ENCODE results near the gene BSPRY.
A peak's percentile ranks its signal among the peaks of the same experiment; 100 is the strongest.
"Not testable (repeated sequence)": the region's sequence is repeated elsewhere in the genome, so short reads cannot be mapped to it uniquely, and the experiment has no call there.

Gene BSPRY

DNA sequence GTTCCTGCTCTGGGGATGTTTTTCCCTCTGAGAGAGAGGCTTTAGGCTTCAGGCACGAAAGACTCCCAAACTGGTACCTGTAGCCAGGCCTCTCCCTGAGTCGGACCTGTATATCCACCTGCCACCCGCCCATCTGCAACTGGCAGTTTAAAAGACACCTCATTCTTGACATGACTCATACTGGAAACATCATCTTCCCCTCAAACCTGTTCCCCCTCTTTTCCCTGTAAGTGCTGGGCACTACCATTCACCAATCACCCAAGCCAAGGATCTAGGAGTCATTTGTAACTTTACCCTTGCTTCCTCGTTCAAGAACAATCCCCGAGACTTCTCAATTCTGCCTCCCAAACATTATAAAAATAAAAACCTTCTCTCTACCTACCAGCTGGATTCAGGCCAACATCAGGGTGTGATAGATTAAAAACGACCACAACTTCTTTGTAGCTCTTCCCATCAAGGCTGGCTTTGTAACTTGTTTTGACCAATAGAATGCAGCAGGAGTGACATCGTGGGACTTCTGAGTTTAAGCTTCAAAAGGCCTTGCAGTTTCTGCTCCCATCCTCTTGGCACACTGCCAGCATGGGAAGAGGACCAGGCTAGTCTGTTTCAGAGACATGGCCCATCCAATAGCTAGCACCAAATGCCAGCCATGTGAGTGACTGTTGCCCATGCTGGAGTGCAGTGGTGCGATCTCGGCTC is 7.5 kb upstream of the BSPRY start:
- DNase-seq = peak; percentile 20

DNA sequence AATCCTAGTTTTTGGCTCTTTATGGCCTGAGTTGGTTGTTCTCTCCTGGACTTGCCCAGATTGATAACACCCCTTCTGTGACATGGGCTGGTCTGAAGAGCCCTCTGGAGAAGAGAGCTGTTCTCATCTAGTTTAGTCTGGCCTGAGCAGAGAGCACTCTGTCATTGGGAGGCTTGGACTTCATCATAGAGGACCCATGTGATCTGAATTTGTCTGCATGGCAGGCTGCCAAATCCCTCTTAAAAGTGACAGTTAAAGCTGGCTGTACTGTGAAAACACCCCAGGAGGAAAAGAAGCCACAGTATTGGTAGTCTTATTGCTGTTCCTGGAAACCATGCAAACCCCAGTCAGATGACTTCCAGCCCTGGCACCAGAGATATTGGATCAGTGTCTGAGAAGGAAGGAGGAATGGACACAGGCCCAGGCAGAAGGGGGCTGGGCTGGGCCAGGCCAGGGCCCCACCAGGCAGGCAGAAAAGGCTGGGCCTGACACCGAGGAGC is 5.6 kb upstream of the BSPRY start:
- DNase-seq = no peak

DNA sequence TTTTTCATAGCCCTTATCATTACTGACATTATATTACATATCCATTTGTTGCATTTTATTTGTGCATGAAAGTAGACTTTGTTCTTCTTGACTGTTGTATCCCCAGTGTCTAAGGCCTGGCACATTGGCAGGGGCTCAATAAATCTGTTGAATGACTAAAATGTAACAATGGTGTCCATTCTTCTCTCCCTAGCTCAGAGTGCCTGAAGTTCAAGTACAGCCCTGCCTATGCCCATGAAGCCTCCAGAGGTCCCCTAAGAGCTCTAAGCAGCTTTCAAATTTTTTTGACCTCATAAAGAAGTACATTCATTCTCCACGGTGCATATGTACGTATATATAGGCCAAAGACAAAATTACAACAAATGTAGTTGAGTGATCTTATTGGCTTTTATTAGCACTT is 4.2 kb upstream of the BSPRY start:
- DNase-seq = no peak

DNA sequence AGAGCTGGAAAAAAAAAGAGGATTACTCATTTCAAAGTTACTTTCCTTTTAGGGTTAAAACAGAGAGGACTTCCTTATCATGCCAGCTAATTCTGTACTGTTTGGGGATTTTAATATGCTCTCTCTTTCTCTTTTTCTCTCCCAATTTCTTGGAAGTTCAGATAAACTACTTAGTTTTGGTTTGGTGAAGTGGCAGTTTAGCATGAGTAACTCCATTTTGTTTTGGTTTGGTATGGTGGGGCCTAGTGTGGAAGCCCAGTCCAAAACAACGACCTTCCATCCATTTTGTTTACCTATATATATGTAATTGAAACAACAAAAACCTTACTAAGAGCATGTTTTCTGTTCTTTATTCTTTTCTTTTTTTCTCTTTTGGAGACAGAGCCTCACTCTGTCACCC is 3.7 kb upstream of the BSPRY start:
- DNase-seq = no peak

- DNase-seq = no peak
Measured at GRCh38 chr9:113348437-113348836, 904 bp upstream of the BSPRY start.

DNA sequence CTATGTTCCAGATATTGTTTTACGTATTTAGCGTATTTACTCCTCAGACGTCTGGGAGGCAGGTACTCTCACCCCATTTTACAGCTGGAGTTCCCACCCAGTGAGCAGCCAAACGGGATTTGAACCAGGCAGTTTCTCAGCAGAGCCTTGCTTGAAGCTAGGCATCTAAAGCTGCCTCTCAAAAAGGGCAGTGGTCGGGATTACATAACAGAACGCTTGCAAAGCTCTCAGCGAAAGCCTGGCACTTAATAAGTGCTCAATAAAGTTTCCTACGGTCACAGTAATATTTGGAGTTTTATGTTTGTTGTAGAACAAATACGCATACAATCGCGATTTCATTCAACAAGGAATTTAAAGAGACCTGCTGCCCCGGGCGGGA is 286 bp upstream of the BSPRY start:
- DNase-seq = no peak

DNA sequence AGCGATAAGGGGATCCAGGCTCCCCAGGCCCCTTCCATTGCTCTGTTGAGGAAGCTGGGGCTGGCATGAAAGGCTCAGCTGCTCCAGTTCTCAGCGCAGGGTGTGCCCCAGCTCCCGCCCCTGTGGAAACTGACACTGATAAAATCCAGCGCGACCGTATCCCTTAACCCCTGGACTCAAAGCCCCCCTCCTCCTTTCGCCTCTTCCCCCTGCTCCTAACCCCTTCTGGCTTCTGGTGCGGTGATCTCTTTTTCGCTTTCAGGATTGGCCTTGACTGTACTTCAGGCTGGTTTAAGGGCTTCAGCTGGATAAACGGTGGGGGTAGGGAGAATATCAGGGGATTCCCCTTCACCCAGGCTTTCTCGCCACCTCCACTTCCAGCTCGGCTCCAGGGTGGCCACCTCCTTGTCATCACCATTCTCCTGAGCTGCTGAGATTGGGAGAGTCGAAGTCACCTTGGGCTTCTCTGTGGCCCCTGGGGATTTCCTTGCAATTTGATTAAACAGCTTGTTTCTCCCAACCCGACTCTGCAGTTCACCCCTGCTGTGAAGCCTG is 843 bp downstream of the BSPRY start:
- DNase-seq = no peak

DNA sequence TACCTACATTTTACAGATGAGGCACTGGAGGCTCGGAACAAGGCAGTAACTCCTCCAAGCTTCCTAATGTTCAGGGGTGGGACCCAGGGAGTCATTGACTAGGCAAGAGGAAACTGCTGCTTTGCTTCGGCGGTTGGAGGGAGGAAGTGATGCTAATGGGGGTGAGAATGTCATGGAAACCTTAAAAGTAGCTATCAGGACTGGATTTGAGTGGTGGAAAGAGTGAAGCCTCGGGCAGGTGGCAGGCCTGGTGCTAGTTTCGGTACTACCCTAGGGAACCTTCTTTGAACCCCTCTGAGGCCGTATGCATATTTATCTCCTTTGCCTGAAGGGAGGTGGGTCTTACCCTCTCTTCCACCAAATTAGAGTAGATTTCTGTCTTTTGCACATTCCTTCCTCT is 1.6 kb downstream of the BSPRY start:
- DNase-seq = peak; percentile 26

GRCh38 chr9:113352006-113352405 is 2.7 kb downstream of the BSPRY start:
- DNase-seq = no peak

DNA sequence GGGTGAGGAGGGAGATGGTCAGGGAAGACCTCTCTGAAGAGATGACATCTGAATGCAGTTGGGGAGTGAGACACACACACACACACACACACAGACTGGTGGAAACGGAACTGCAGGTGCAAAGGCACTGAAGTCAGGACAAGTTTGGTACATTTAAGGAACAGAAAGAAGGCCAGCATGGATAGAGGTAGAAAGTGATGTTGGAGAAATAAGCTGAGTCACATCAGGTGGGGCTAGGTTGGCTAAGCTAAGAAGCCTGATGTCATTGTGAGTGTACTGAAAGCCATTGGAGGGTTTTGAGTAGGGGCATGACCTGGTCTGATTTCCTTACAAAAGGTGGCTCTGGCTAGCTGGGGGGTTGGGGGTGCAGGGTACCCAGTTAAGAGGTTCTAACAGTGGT is 3.1 kb downstream of the BSPRY start:
- no peak for DNase-seq

DNA sequence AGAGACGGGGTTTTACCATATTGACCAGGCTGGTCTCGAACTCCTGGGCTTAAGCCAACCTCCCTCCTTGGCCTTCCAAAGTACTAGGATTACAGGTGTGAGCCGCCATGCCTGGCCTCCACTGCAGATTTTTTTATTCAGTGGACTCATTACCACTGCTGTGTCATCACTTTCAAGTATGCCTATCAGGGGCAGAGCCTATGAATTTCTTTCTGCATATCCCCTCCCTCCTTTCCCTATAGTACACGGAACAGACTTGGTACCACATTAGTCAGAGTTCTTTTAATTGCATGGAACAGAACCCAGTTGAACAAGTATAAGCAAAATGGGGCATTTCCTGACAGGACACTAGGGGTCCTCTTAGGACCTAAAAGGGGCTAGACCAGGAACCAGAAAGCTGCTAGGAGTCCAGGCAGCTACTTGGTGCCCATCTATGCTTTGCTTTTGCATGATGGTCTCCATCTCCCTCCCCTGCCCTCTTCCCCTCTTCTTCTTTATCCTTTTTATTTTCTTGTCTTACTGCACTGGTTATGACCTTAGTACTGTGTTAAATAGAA is 5.8 kb downstream of the BSPRY start:
- no peak for DNase-seq

DNA sequence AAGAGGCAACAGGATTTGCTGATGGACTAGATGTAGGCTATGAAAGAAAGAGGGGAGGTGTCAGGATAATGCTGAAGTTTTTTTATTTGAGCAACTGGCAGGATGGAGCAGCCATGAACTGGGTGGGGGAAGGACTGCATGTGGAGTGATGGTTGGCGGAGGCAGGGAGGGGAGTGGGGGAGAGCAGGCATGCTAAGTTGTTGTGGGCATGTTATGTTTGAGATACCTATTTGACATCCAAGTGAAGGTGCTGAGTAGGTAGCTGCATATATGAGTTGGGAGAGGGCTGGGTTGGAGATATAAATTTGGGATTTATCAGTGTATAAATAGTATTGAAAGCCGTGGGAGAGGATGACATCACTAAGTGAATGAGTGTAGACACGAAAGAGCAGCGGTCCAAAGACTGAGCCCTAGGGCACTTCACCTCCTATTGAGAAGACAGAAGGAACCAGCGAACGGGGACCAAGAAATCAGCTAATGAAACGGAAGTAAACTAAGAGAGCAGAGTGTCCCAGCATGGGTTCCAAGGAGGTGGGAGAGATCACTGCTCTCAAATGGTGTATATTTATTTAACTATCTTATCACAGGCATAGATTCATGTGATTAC is 7.4 kb downstream of the BSPRY start:
- DNase-seq = no peak

- DNase-seq = no peak
Measured at GRCh38 chr9:113359385-113359784, 10.0 kb downstream of the BSPRY start.

DNA sequence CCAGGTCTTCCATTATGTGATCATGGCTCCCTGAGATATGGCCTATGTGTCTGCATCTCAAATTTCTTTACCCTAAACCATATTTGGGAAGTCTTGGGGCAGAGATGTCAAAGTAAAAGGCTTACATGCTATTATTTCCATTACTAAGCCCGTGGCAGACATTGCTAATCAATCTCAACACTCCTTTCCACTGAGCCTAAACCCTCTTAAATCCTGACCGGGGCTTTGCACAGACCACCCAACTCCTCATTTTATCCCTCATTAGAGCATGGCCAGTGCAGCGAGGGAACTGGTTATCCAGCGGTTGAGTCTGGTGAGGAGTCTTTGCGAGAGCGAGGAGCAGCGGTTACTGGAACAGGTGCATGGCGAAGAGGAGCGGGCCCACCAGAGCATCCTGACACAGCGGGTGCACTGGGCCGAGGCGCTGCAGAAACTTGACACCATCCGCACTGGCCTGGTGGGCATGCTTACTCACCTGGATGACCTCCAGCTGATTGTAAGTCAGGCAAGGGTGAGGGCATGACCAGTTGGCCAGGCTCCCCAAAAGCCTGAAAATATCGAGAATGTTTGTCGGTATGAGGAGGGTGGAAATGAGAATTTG is 11.0 kb downstream of the BSPRY start:
- no peak for DNase-seq

- no peak for DNase-seq
Measured at GRCh38 chr9:113361304-113362018, 12.1 kb downstream of the BSPRY start.

DNA sequence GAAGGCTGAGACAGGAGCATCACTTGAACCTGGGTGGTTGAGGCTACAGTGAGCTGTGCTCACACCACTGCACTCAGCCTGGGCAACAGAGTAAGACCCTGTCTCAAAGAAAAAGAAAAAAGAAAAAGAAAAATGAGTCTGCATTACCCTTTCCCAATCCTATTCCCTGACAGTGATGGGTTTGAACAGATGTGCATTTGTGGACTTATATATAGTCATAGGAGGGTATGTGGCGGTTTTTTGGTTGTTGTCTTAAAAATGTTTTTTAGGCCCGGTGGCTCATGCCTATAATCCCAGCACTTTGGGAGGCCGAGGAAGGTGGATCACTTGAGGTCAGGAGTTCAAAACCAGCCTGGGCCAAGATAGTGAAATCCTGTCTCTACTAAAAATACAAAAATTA is 14.0 kb downstream of the BSPRY start:
- no peak for DNase-seq

DNA sequence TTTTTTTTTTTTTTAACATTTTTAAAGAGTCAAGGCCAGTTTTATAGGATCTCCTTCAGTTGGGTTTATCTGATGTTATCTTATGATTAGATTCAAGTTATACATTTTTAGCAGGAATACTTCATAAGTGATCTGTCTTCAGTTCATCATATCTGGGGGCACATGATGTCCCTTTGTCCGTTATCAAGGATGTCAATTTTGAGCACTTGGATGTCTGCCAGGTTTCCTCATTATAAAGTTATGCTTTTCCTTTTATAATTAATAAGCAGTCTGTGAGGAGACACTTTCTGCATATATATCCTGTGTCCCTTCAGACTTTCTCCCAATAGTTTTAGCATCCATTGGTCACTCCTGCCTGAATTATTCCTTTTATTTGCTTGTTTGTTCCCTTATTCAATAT is 15.6 kb downstream of the BSPRY start:
- no peak for DNase-seq

- not testable (repeated sequence) for DNase-seq
Measured at GRCh38 chr9:113365652-113366051, 16.3 kb downstream of the BSPRY start.

- no peak for DNase-seq
Measured at GRCh38 chr9:113368348-113368981, 19.1 kb downstream of the BSPRY start.

DNA sequence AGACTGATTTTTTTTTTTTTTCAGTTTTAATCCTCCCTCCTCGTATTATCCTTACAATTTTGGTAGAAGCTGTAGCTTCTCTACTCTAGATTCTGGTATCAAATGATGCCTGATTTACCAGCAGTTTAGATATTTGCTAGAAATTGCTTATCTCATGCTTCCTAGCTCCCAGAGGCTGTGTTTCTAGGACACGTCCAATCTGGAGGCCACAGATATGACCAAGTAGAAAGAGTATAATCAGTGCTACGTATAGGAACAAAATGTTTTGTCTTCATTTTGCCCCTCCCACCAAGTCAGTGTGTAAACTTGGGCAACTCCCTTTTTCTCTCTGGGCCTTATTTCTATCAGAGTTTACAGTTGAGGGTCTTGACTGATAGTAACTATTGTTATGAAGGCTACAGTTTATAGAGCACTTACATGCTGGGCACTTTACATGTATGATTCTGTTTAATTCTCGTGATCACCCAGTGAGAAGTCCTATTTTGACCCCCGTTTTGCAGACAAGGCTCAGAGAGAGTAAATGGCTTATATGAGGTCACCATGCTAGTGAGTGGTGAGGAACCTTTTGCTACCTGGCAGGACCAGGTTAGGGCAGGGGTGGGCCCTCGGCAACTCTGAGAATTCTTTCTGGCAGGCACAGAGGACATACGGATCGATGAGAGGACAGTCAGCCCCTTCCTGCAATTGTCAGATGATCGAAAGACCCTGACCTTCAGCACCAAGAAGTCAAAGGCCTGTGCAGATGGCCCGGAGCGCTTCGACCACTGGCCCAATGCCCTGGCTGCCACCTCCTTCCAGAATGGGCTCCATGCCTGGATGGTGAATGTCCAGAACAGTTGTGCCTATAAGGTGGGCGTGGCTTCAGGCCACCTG is 19.9 kb downstream of the BSPRY start:
- no peak for DNase-seq

- no peak for DNase-seq
Measured at GRCh38 chr9:113369855-113370140, 20.5 kb downstream of the BSPRY start.

- DNase-seq = no peak
Measured at GRCh38 chr9:113370806-113371325, 21.5 kb downstream of the BSPRY start.

Measured in CD4-positive, alpha-beta T cell treated with Interleukin-12 subunit alpha and Interleukin-12 subunit beta, for 1 hour (primary cell).